T-helper 1 cell treated with Interleukin-12 subunit alpha and Interleukin-12 subunit beta and Interleukin-4 antibody, amounts not matched to agents 30 ng/mL and 1 ng/mL, for 36 hours (primary cell): Measurements from ENCODE around the gene NFATC3. TPM values are rescaled to one million over a fixed set of nuclear protein-coding genes. Genes with fewer than 3 reads are reported as not detected.
"Not testable (repeated sequence)": the region's sequence is repeated elsewhere in the genome, so short reads cannot be mapped to it uniquely, and the experiment has no call there.

Experiments
- intact Hi-C: fragments of 100-400 bp; cut with micrococcal nuclease; formaldehyde crosslinking; loops from one replicate; pipeline ENCODE4 v1.15.1; 2024
- total RNA-seq: library from RNA; stranded (reverse); gene quantifications from 2 replicates; pipeline ENCODE4 v1.2.3, GENCODE V29; 2022

NFATC3 gene
- total RNA-seq, 1 donor from 2014 or later, result 149 TPM

DNA sequence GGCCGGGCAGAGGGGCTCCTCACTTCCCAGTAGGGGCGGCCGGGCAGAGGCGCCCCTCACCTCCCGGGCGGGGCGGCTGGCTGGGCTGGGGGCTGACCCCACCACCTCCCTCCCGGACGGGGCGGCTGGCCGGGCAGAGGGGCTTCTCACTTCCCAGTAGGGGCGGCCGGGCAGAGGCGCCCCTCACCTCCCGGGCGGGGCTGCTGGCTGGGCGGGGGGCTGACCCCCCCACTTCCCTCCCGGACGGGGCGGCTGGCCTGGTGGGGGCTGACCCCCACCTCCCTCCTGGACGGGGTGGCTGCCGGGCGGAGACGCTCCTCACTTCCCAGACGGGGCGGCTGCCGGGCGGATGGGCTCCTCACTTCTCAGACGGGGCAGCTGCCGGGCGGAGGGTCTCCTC, 78.1 kb downstream of the NFATC3 start:
- intact Hi-C loops, result not testable (repeated sequence)

GRCh38 chr16:68166264-68166663, 81.1 kb downstream of the NFATC3 start:
- intact Hi-C loops, result no loop called here

DNA sequence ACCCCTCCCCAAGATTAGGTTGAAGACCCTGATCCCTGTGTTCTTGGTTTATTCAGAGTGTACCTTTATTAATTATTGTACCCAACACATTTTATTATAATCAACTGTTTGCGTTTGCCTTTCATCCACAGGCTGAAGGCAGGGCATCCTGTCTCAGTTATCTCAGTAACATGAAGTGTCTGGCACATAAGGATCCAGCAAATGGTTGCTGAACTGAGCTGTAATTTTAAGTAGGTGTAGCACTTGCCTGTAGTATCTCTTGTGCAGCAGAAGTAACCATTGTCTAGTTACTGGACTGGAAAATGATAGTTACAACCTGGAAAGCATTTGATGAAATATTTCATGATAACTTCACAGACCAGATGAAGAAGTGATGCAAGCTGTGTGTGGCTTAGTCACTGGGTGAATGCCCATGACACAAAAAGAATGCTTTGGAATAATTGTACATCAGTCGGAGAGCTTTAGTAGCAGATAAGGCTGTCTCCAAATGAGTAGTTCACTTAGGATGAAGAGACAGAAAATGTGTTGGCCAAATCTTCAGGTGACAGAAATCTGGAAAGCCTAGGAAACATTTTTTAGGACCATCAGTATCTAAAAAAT, 94.1 kb downstream of the NFATC3 start:
- intact Hi-C loops, result no loop called here

GRCh38 chr16:68179855-68180254, 94.7 kb downstream of the NFATC3 start:
- intact Hi-C loops, result no loop called here

DNA sequence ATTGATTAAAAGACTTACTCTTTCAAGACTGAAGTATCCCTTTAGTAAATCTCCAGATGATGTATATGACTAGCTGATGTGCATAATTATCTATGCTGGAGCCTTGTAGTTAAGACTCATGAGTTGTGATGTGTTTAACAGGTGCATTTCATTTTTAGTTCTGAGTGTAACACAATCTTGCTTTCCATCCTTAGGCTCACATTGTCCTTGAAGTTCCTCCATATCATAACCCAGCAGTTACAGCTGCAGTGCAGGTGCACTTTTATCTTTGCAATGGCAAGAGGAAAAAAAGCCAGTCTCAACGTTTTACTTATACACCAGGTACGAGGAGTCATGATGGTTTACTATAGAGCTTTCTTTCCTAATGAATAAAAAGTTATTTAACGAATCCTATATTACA, 97.9 kb downstream of the NFATC3 start:
- intact Hi-C loops, result no loop called here

DNA sequence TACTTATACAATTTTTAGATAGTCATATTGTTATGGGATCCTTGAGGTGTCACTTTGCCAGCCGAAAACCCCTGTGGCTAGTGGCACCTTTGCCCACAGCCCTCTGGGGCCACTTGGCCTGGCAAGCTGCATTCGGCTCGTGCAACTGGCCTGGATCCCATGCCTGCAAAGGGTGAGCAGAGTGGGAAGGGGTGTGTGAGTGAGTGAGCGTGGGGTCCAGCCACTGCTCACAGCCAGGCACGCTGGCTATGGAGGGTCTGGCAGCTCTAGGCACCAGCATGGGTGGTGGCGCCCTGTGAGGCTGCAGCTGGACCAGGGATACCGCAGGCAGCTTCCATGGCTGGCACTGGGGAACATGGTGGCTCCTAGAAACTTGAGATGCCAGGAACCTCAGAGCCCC, 101.7 kb downstream of the NFATC3 start:
- intact Hi-C loops, result no loop called here

DNA sequence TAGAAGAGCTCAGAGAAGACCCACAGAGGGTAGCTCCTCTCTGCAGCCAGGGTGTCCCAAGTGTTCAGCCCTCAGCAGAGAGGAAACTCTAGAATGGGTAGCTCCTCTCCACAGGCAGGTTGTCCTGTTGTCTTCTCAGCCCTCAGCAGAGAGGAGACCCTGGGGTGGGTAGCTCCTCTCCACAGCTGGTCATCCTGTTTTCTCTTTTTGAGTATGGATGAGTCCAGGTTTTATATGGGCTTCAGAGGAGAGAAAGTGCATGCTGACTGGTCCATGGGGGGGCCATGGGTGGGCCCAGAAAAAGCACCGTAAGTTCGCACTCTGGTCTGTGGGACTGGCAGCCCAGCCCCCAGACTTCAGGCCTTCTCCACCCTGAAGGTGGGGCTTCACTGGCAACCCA, 102.3 kb downstream of the NFATC3 start:
- intact Hi-C loops, result no loop called here

GRCh38 chr16:68188170-68188569, 103.0 kb downstream of the NFATC3 start:
- intact Hi-C loops, result no loop called here

DNA sequence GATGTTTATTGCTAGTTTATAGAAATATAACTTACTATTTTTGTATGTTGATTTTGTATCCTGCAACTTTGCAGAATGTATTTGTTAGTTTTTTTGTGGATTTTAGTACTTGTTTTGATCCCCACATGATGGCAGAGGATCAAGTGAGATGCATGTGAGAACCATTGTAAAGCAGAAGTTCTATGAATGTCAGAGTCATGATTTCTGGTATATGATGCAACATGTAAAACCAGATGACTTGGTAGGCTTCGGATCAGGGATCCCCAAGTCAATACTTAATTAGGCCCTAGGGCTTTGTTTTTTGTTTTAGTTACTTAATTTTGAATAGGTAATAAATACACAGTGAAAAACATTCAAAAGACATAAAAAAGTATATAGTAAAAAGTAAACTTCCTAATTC, 104.9 kb downstream of the NFATC3 start:
- intact Hi-C loops, result no loop called here

DNA sequence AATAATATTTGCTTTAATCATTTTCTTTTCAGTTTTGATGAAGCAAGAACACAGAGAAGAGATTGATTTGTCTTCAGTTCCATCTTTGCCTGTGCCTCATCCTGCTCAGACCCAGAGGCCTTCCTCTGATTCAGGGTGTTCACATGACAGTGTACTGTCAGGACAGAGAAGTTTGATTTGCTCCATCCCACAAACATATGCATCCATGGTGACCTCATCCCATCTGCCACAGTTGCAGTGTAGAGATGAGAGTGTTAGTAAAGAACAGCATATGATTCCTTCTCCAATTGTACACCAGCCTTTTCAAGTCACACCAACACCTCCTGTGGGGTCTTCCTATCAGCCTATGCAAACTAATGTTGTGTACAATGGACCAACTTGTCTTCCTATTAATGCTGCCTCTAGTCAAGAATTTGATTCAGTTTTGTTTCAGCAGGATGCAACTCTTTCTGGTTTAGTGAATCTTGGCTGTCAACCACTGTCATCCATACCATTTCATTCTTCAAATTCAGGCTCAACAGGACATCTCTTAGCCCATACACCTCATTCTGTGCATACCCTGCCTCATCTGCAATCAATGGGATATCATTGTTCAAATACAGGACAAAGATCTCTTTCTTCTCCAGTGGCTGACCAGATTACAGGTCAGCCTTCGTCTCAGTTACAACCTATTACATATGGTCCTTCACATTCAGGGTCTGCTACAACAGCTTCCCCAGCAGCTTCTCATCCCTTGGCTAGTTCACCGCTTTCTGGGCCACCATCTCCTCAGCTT, 105.8 kb downstream of the NFATC3 start:
- intact Hi-C loops, result no loop called here

- intact Hi-C loops, result no loop called here
Measured at GRCh38 chr16:68194251-68194650, 109.1 kb downstream of the NFATC3 start.

GRCh38 chr16:68197250-68197649, 112.1 kb downstream of the NFATC3 start:
- intact Hi-C loops, result no loop called here

DNA sequence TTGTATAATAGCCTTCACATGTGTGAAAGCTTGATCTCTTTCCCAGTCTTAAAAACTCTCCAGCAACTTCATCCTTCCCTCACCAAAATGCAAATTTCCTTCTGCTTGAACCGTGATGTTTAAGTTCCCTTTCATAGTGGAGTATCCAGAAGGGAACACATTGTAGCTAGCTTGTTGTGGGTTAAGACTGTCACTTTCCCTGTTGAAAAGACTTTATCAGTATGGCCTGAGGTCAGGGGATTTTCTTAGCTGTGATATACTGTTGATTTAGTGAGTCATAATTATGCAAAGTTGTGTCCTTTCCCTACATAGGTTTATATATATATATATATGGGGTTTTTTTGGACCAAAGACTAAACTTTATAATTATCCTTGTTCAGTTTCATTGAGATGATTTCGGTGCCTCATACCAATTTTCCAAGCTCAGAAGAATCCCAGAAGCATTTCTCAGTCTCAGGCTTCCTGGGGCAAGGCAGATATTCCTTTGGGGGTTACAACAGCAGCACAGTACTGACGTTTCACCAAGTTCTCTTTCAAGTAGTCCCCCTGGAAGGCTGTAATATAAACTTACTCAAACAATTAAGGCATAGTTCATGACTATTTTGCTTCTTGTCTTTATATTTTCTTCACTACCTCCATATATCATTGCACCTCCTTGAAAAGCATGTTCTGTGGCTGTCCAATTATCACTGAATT, 115.1 kb downstream of the NFATC3 start:
- intact Hi-C loops, result no loop called here

DNA sequence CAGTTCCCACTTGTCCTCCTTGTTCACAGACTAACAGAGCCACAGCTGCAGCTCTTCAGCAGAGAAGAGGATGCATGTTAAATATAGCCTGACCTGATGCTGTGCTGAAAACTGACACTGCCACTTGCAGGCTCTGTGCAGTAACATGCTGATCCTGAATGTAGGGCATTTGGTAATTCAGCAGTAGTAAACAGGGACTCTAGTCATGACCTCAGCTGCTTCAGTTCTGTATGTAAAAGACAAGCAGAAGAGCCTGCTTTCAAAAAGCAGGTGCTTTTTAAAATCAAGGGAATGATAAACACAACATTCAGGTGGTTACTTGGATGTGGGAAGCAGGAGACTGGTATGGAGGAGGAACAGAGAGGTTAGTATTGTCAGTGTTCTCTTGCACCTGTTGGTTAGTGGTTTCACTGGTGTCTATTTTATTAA, 116.9 kb downstream of the NFATC3 start:
- intact Hi-C loops, result no loop called here

- intact Hi-C loops, result no loop called here
Measured at GRCh38 chr16:68206245-68206644, 121.1 kb downstream of the NFATC3 start.

- intact Hi-C loops, result no loop called here
Measured at GRCh38 chr16:68214726-68215125, 129.6 kb downstream of the NFATC3 start.

GRCh38 chr16:68215302-68215701, 130.1 kb downstream of the NFATC3 start:
- intact Hi-C loops, result no loop called here

DNA sequence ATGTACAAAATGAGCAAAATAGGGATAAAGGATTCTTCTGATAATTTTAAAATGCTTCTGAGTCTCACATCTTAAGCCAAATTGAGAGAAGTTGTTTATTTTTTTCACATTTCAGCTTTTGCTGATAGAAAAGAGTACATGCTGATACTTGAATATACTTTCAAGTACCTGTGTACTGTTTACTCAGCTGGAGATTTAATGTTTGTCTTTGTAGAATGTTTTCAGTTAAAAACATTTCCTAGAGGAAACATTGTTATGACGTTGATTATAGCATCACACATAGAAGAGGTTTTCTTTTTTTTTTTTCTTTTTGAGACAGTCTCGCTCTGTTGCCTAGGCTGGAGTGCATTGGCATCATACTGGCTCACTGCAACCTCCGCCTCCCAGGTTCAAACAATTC, 131.1 kb downstream of the NFATC3 start:
- intact Hi-C loops, result no loop called here

- intact Hi-C loops, result no loop called here
Measured at GRCh38 chr16:68217506-68217905, 132.3 kb downstream of the NFATC3 start.

GRCh38 chr16:68219725-68220351, 134.7 kb downstream of the NFATC3 start:
- intact Hi-C loops, result no loop called here

- intact Hi-C loops, result no loop called here
Measured at GRCh38 chr16:68223072-68223471, 137.9 kb downstream of the NFATC3 start.

DNA sequence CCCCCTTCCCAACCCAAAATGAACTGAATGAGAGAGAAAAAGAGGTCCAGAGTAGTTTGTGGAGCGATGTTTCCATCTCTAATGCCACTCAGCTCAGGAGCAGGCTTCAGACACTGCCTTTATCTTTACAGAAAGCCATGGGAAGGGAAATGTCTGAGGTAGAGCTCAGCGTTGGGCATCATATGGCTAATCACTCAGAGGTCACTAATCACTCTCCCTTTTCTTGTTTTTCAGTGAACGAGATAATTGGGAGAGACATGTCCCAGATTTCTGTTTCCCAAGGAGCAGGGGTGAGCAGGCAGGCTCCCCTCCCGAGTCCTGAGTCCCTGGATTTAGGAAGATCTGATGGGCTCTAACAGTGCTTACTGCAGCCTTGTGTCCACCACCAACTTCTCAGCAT, 140.9 kb downstream of the NFATC3 start:
- intact Hi-C loops, result loop anchor here (5.0 kb wide), 2 partner anchors 289 to 394 kb away; partner anchors contain the start of gene PSMB10
